Fibroblast of lung (primary cell): ENCODE measurements around the gene PCSK7. TPM values are rescaled to one million over a fixed set of nuclear protein-coding genes. Genes with fewer than 3 reads are reported as not detected.

Experiments
- DNase-seq, 2 donors: peaks; one replicate each; pipeline versions ENCODE4 v3.0.0 to v3.0.0-alpha.2; 2010; ENCODE audit warnings: low read depth in 2 of 2
- H2AFZ ChIP-seq: 2 replicates; pipeline ENCODE4 v1.5.1; 2012; ENCODE audit warnings: low read length, control low read depth, inconsistent platforms
- H3K27ac ChIP-seq: 2 replicates; pipeline ENCODE4 v1.5.1; 2011; ENCODE audit warnings: low read length, control low read depth; ENCODE audit not compliant: insufficient read depth
- H3K27me3 ChIP-seq: 2 replicates; pipeline ENCODE4 v1.5.1; 2011; ENCODE audit warnings: mild to moderate bottlenecking, low read length; ENCODE audit not compliant: control insufficient read depth, insufficient read depth
- H3K36me3 ChIP-seq: 2 replicates; pipeline ENCODE4 v1.5.1; 2011; ENCODE audit warnings: low read length; ENCODE audit not compliant: control insufficient read depth, insufficient read depth
- H3K4me1 ChIP-seq: 2 replicates; pipeline ENCODE4 v1.5.1; 2011; ENCODE audit warnings: low read length; ENCODE audit not compliant: control insufficient read depth, insufficient read depth; ENCODE audit errors: extremely low read depth
- H3K4me2 ChIP-seq: 2 replicates; pipeline ENCODE4 v1.5.1; 2011; ENCODE audit warnings: low read length, control low read depth; ENCODE audit not compliant: insufficient read depth; ENCODE audit errors: extremely low read depth
- H3K4me3 ChIP-seq, 4 experiments: fragments of 200-600 bp in 1 of 4; sonication (generic) in 1 of 4; replicated peaks in 1 of 4; 2 replicates each; pipeline ENCODE4 v1.5.1; 2011 to 2016; ENCODE audit warnings: low read length in 4 of 4, low read depth in 3 of 4, mild to moderate bottlenecking in 3 of 4, control low read depth in 2 of 4, inconsistent platforms in 1 of 4, mixed read lengths in 1 of 4; ENCODE audit not compliant: insufficient read depth in 1 of 4; ENCODE audit errors: control extremely low read depth in 1 of 4
- H3K79me2 ChIP-seq: 2 replicates; pipeline ENCODE4 v1.5.1; 2012; ENCODE audit warnings: mild to moderate bottlenecking, low read length, inconsistent platforms; ENCODE audit not compliant: control insufficient read depth, insufficient read depth
- H3K9ac ChIP-seq: 2 replicates; pipeline ENCODE4 v1.5.1; 2011; ENCODE audit warnings: mild to moderate bottlenecking, low read length, control low read depth; ENCODE audit not compliant: insufficient read depth
- H3K9me3 ChIP-seq: 2 replicates; pipeline ENCODE4 v1.5.1; 2012; ENCODE audit warnings: low read depth, low read length; ENCODE audit not compliant: control insufficient read depth, insufficient read depth
- H4K20me1 ChIP-seq: 2 replicates; pipeline ENCODE4 v1.5.1; 2011; ENCODE audit warnings: low read length; ENCODE audit not compliant: control insufficient read depth, insufficient read depth; ENCODE audit errors: extremely low read depth
- CTCF ChIP-seq, 2 donors: IDR thresholded peaks in 1 of 2; conservative IDR thresholded peaks in 1 of 2; 1 replicate in 1 of 2; 2 replicates in 1 of 2; pipeline ENCODE4 v1.5.1; 2011 to 2012; ENCODE audit warnings: low read length in 2 of 2, control low read depth in 1 of 2, inconsistent platforms in 1 of 2, low read depth in 1 of 2, mild to moderate bottlenecking in 1 of 2
- EZH2 ChIP-seq: IDR thresholded peaks from 2 replicates; pipeline ENCODE4 v1.5.1; 2012; ENCODE audit warnings: low read length, control low read depth, mild to moderate bottlenecking; ENCODE audit errors: missing control alignments
- polyA plus RNA-seq, 2 donors: library from polyadenylated mRNA; depleted of rRNA in 1 of 2; stranded (reverse) in 1 of 2; unstranded in 1 of 2; fragments of >200 nt; gene quantifications; 2 replicates each; pipeline ENCODE4 v1.2.1, GENCODE V29; 2011 to 2012; ENCODE audit warnings: missing spikeins in 1 of 2
- total RNA-seq: library from RNA; depleted of rRNA; stranded (reverse); fragments of >200 nt; gene quantifications from 2 replicates; pipeline ENCODE4 v1.2.1, GENCODE V29; 2014

PCSK7 gene
- total and polyA plus RNA-seq, 2 donors (not counting 1 experiment from before 2014, with no cell fraction given) = 26.8 to 38.3 TPM

GRCh38 chr11:117166491-117166890 lies 65.4 kb downstream of the PCSK7 start:
- no peak overlapping the region for H3K9ac ChIP-seq
- H2AFZ ChIP-seq = no peak overlapping the region
- H3K4me1 ChIP-seq = no peaks in the 10 kb centered on the region
- H3K27ac ChIP-seq = no peak overlapping the region
- peaks cover 15% of the 10 kb centered on the region for H3K36me3 ChIP-seq
- TF ChIP-seq CTCF (conservative IDR thresholded peaks at IDR 0.05 in 1 of 2, IDR thresholded peaks at IDR 0.05 in 1 of 2; ENCODE audit: low read depth in 1 of 2, low read length in 2 of 2) = no peak
- no peak for TF ChIP-seq EZH2
- peaks cover 8% of the 10 kb centered on the region for H3K79me2 ChIP-seq
- H4K20me1 ChIP-seq = no peaks in the 10 kb centered on the region
- DNase-seq = peak in 1 of 2 donors; percentile 15
- no peak overlapping the region for H3K4me2 ChIP-seq
- H3K9me3 ChIP-seq = no peaks in the 10 kb centered on the region
- H3K4me3 ChIP-seq = no peak overlapping the region
- no peaks in the 10 kb centered on the region for H3K27me3 ChIP-seq

GRCh38 chr11:117160826-117161225 lies 71.0 kb downstream of the PCSK7 start:
- H3K79me2 ChIP-seq = peaks cover 44% of the 10 kb centered on the region
- no peak overlapping the region for H3K4me2 ChIP-seq
- H3K27me3 ChIP-seq = no peaks in the 10 kb centered on the region
- peaks cover 6% of the 10 kb centered on the region for H3K36me3 ChIP-seq
- no peak for DNase-seq
- no peak overlapping the region for H2AFZ ChIP-seq
- no peak overlapping the region for H3K9ac ChIP-seq
- H3K27ac ChIP-seq = no peak overlapping the region
- H4K20me1 ChIP-seq = no peaks in the 10 kb centered on the region
- no peak overlapping the region for H3K4me3 ChIP-seq
- no peaks in the 10 kb centered on the region for H3K9me3 ChIP-seq
- TF ChIP-seq CTCF (conservative IDR thresholded peaks at IDR 0.05 in 1 of 2, IDR thresholded peaks at IDR 0.05 in 1 of 2; ENCODE audit: low read depth in 1 of 2, low read length in 2 of 2) (no peak), EZH2 (no peak)
- H3K4me1 ChIP-seq = no peaks in the 10 kb centered on the region

- peaks cover 53% of the 10 kb centered on the region for H3K79me2 ChIP-seq
- no peak overlapping the region for H3K4me3 ChIP-seq
- TF ChIP-seq CTCF (conservative IDR thresholded peaks at IDR 0.05 in 1 of 2, IDR thresholded peaks at IDR 0.05 in 1 of 2; ENCODE audit: low read depth in 1 of 2, low read length in 2 of 2) (no peak), EZH2 (no peak)
- no peaks in the 10 kb centered on the region for H3K9me3 ChIP-seq
- H3K4me1 ChIP-seq = no peaks in the 10 kb centered on the region
- no peak overlapping the region for H3K27ac ChIP-seq
- H3K27me3 ChIP-seq = no peaks in the 10 kb centered on the region
- H2AFZ ChIP-seq = no peak overlapping the region
- no peaks in the 10 kb centered on the region for H4K20me1 ChIP-seq
- DNase-seq = no peak
- no peak overlapping the region for H3K9ac ChIP-seq
- H3K4me2 ChIP-seq = no peak overlapping the region
- H3K36me3 ChIP-seq = peaks cover 4% of the 10 kb centered on the region
Observed at GRCh38 chr11:117159892-117160291, 72.0 kb downstream of the PCSK7 start.
